HG02943 (cell line): ENCODE results near the gene CBX3.
"Not testable (repeated sequence)": the region's sequence is repeated elsewhere in the genome, so short reads cannot be mapped to it uniquely, and the experiment has no call there.

ENCODE experiments used
- ATAC-seq: cut with Tn5 transposase; IDR thresholded peaks from one replicate; pipeline ENCODE4 v1.9.1; 2021; ENCODE audit warnings: mild to moderate bottlenecking, low read depth, moderate library complexity; ENCODE audit not compliant: unreplicated experiment

CBX3 gene

DNA sequence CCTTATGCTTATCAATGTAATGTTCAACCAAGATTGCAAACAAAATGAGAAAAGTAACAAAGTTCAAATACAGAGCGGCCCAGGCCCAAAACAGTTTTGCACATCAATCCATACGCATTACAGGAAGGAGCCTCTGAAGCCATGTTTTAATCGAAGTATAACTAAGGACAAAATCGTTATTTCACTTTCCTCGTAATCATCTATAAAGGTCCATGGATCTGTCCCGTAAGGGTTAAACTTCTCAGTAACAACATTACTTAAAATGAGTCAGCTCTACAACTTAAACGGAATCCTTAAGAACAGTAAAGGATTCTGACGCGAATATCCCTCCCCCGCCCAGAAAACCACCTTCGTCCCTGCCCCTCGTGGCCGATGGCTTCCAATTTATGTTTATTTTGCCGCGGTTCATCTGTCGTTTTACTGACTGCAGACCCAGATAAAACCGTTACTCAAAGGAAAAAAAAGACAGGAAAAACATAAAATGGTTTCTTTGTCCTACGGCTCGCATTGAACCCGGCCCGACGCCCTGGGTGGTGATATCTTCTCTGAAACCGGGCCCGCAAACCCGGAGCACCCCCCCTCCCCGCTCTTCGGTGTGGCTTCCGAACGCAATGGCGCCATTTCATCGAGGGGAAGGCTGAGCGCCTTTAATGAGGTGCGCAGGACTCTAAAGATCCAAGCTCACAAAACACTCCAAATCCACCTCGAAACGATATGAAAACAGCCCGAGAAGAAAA lies 2.1 kb upstream of the CBX3 start:
- no peak for ATAC-seq

DNA sequence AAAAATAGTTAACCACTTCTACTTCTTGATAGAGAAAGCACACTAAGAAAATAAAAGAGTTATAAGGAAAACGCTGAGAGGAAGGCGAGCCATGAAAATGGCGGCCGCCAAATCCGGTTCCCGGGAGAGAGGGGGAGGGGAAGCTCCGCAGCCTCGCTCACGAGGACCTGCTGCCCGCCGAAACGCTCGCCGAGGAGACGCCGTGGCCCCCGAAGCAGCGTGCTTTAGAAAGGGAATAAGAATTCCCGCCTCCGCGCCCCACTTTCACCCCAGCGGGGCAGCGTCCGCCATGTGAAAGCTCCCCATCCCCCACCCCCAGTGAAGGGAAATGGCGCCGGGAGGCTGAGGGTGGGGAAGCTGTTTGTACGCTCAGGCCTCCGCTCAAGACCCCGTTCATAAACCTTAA lies 1.5 kb upstream of the CBX3 start:
- no peak for ATAC-seq

DNA sequence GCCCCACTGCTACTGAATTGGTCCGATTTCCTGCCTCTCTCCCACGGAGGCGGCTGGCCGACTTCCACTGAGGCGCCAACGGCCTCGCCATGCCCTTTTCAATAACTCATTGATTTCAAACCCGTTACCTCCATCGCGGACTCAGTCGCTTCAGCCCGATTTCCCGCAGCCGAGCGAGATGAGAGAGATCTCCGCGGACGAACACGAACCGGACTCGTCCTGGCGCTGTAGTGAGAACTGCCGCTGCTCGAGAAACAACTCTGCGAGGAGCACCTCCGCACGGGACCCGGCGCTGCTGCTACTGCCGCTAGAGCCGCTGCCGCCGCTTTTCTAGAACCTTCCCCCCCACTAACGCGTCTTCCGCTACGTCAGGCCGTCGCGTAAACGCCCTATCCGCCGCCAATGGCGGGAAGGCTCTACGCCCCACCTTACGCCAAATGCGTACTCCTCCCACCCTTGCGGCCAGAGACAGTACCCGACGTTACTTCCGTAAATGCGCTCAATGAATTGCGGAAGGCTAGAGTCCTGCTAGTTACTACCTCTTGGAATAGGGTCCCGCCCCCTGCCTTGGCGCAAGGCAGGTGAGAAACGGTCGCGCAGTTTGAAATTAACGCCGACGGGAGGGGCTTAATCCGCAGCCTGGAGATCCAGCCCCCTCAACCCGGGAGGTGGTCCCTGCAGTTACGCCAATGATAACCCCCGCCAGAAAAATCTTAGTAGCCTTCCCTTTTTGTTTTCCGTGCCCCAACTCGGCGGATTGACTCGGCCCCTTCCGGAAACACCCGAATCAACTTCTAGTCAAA lies 900 bp upstream of the CBX3 start, which contains the start of gene HNRNPA2B1:
TSS of gene HNRNPA2B1 (minus strand) at position 303 of the 803 bp plus-strand sequence. CDS start at position 134, 169 bp downstream.
- peak; percentile 67 for ATAC-seq

DNA sequence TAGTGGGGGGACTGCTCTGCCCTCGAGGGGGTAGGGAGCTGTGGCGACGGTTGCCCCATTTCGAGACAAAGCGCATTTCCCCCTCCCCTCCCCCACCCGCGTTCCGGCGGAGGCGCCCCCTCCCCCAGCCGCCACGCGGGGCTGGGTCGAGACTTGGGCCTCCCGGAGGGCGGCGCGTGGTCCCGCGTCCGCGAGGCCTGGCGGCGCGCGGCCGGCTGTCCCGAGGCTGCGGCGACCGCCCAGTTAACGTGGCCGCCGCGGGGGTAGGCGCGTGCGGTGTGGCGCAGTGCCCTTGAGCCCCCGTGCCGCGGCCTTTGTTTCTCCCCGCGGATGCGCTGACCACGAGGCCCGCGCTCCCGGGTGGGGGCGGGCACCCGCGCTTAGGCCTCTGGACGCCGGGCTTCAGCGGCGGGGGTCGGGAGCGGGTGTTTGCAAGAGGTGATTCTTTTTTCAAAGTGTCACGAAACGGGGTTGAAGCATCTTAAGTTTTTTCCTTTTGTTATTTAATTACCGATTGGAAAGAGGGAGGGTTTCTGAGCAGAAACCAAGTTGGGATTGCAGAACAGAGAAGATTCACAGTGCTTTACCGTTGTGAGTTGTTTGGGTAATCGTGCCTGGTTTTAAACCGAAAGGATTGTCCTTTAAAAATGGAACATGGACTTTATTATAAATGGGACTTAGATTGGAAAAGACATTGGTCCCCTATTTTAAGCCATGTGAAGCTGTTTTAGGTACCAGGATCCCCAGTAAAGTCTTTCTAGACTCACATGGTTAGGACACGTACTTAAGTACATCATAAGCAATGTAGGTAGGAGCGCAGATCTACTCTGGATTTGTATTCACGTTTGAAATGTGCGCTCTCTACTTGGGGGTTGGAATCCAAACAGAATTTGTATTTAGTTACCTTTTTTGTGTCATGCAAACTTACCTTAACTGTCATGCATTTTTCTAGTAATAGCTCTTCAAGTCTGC lies 760 bp downstream of the CBX3 start:
- no peak for ATAC-seq

DNA sequence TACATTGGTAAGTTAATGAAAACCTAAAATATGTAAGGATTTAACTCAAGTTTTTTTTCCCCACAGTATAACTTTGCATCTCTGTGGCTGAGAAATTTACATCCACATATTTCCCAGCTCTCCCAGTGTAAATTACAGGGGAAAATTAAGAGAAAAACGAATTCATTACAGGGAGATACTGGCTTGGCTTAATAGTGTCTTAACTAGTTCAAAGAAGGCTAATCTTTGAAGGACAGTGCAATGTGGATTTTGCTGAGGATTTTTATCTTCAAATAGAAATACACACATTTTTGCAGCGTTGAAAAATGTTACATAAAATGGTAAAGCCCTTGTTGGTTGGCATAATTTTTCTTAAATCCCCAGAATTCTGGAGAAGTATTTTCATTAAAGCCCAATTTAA lies 1.5 kb downstream of the CBX3 start:
- ATAC-seq, result no peak

DNA sequence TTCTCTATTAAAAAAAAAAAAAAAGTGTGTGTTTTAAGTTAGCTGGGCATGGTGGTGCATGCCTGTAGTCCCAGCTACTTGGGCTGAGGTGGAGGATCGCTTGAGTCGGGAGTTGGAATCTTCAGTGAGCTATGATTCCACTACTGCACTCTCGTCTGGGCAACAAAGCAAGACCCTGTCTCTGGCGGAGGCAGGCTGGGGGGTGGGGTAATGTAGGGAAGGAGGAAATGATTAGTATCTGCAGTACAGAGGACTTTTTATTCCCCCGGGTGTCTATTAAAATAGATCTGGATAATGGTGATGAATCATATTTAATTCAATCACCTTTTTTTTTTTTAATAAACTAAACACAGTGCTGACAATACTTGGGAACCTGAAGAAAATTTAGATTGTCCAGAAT lies 6.5 kb downstream of the CBX3 start:
- no peak for ATAC-seq

DNA sequence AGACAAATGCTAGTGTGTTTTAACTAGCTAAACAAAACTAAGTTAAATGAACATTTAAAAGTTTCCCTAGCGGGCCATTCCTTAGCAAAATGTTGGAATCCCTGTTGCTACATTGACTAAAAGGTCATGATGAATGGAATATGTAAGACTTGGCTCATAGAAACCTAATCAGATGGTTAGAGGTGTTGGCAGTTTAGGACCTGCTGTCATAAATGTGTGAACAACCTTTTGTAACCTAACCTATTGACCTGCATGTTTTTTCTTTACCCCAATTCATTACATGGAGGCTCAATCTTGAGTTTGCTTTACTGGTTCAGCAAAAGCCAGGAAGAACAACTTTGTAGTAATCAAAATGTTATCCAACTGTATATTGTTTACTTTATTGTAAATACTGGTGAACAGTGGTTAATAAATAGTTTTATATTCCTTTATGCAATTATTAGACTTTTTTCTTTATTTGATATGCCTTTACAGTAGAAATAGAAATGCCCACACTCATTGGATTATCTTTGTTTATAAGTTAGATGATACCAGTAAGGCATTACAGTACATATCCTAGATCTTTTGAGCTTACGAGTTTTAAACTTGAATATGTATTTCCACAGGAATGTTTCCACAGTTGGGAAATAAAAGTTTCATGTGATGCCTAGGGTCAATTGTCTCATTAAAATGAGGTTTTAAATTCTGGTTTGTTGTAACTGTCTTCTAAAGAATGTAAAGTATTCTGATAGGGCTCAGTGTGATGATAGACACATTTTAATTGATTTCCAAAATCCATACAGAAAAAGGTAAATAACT lies 11.6 kb downstream of the CBX3 start:
- ATAC-seq, result no peak

DNA sequence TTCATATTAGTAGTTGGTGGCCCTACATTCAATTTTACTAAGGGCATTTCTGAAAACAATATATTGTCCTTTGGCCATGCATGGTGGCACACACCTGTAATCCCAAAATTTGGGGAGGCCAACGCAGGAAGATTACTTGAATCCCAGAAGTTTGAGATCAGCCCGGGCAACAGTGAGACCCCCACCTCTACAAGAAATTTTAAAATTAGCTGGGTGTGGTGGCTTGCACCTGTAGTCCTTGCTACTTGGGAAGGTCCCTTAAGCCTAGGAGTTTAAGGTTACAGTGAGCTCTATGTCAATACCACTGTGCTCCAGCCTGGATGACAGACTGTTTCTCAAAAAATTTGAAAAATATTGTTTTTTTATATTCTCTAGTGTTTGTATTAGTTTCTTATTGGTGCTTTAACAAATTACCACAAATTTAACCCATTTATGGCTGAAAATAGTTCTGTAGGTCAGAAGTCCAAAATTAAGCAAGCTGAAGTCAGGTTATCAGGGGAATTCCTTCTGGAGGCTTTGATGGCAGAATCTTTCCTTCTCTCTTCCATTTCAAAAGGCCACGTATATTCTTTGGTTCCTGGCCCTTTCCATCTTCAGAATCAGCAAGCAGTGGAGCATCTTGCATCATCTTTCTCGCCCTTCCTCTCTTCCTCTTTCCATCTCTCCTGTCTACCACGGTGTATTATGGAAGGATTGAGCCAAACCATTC lies 12.4 kb downstream of the CBX3 start:
- no peak for ATAC-seq

DNA sequence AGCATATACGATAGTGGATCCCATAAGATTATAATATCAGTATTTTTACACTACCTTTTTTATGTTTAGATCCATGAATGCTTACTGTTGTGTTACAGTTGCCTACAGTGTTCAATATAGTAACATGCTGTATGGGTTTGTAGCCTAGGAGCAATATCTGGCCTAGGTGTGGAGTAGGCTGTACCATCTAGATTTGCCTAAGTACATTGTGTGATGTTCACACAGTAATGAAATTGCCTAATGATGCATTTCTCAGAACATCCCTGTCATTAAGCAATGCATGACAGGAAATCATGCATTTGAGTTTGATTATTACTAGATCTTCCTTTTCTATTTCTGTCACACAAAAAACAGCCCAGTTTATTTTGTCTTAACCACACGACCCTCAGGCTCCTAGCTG lies 14.5 kb downstream of the CBX3 start:
- no peak for ATAC-seq

DNA sequence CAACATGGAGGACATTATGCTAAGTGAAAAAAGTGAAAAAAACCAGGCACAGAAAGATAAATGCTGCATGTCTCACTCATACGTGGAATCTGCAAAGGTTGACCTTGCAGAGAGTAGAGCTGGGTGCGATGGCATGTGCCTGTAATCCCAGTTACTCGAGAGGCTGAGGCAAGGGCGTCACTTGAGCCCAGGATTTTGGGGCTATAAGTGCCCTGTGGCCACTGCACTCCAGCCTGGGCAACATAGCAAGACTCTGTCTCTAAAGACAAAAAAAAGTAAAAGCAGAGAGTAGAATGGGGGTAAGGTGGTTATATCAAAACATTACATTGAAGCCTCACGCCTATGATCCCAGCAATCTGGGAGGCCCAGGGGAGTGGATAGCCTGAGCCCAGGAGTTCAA lies 22.8 kb downstream of the CBX3 start:
- ATAC-seq, result no peak

DNA sequence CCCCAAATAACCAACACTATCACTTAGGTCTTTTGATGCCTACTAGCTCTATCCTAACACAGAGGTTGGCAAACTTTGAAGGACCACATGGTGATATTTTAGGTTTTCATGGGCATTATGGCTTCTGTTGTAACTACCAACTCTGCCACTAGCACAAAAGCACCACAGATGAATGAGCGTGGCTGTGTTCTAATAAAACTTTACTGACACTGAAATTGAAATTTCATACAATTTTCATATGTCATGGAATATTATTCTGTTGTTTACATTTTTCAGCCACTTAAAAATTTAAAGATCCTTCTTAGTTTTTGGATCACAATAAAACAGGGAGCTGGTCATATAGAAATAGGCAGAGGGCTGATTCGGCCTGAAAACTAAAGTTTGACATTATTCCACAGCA lies 26.4 kb downstream of the CBX3 start:
- ATAC-seq, result no peak

DNA sequence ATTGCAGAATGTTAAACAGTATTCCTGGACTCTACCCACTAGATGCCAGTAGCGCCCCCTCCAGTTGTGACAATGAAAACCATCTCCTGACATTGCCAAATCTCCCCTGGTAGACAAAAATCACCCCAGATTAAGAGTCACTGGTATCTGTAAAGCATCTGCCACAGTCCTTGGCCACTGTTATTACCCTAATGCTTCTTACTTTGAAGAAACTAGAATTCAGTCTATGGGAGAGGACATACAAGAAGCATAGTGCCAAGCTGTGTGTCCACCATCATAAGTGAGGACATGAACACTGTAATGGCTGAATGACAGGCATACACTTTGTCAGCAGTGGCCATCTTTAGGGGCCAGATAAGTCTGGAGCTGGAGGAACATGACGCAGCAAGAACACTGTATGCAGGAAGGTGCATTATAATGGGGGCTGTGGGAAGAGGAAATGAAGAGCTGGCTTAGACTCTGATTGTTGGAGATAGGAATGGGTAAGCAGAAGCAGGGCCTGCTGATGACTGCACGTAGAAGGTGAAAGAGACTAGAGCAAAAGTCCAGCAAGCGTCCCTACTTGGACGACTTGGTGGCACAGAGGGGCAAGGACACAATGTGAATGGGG lies 32.5 kb downstream of the CBX3 start:
- ATAC-seq, result no peak

DNA sequence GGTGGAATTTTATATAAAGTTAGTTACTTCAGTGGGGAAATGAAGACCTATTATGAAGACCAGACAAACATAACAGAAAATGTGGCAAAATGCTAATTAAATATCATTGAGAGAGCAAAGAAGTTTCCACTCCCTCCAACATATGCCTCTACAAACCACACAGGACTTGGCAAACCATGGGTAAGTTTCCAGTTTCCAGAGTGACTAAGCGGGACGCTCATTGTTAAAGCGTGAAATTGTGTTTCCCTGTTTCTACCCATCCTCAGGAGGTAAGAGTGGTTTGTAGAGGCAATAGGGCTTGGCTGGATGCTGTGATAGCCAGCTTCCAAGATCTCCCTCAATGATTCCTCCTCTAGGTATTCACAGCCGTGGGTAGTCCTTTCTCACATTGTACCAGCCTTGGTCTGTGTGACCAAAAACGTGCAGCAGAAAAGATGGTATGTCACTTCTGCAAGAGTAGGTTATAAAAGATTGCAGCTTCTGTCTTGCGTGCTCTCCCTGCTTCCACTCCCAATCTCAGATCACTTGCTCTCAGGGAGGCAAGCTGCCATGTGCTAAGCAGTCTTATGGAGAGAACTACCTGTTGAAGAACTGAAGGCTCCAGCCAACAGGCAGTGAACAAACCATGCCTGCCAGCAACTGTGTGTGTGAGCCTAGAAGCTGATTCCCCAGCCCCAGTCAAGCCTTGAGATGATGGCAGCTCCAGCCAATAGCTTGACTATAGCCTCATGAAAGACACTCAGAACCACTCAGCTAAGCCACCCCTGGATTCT lies 35.7 kb downstream of the CBX3 start:
- no peak for ATAC-seq

DNA sequence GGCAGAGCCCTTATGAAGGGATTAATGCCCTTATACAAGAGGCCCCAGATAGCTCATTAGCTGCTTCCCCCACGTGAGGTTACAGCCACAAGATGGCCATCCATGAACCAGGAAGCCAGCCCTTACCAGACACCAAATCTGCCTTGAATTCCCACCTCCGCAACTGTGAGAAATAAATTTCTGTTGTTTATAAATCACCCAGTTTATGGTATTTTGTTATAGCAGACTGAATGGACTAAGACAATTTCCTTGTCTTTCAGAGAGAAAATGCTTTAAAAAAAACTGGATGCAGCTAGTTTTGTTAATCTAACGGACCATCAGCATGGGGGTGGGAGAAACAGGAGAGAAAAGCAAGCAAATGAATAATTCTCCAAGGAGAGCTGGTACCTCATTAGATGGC lies 36.5 kb downstream of the CBX3 start:
- no peak for ATAC-seq

DNA sequence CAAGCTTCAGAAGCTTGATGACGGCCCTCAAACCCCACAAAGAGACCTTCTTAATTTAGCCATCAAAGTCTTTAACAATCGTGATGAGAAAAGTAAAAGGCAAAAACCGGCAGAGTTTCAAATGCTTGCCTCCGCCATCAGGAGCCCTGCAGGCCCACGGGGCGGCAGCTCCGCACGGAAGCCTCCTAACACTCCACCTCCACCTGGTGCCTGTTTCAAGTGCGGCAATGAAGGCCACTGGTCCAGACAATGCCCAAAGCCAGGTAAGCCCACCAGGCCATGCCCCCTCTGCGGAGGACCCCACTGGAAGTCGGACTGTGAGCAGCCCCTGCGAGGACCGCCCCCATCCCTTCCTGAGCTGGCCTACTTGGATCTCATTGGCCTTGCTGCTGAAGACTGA lies 43.6 kb downstream of the CBX3 start:
- ATAC-seq, result no peak

DNA sequence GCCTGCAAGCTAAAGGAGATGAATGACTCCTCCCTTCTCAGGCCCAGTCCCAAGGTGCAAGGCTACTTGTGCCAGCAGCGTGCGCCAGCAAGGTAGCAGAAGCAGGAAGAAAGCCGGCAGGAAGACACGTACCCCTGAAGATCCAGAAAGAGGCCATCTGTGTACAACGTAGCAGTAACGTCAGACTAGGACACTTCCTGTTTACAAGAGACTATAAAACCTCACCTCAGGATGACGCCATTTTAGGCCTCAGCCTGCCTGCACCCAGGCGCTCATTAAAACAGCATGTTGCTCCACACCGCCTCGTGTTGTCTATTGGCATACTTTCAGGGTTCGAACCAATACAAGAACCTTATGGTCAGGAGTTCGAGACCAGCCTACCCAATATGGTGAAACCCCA lies 48.7 kb downstream of the CBX3 start:
- ATAC-seq, result no peak

DNA sequence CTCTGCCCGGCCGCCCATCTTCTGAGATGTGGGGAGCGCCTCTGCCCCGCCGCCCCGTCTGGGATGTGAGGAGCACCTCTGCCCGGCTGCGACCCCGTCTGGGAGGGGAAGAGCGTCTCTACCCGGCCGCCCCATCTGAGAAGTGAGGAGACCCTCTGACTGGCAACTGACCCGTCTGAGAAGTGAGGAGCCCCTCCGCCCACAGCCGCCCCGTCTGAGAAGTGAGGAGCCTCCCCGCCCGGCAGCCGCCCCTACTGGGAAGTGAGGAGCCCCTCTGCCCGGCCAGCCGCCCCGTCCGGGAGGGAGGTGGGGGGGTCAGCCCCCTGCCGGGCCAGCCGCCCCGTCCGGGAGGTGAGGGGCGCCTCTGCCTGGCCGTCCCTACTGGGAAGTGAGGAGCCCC lies 60.3 kb downstream of the CBX3 start:
- ATAC-seq, result not testable (repeated sequence)
